Keratinocyte (primary cell): ENCODE data around the gene PTPN5. TPM values are rescaled to one million over a fixed set of nuclear protein-coding genes. Genes with fewer than 3 reads are reported as not detected.

Experiments
- DNase-seq: peaks from one replicate; pipeline ENCODE4 v3.0.0-alpha.2; 2011; ENCODE audit warnings: low read depth, missing footprints, low spot score
- FAIRE-seq: peaks from 2 replicates; lab custom pipeline; 2011; peaks lifted over from hg19 to GRCh38; lab: Jason Lieb, UNC
- H2AFZ ChIP-seq: 2 replicates; pipeline ENCODE4 v1.6.0; 2012; ENCODE audit warnings: low read length, control low read depth, inconsistent platforms; ENCODE audit not compliant: control insufficient read depth
- H3K27ac ChIP-seq: 2 replicates; pipeline ENCODE4 v1.5.1; 2011; ENCODE audit warnings: low read length; ENCODE audit not compliant: control insufficient read depth, insufficient read depth
- H3K27me3 ChIP-seq: 3 replicates; pipeline ENCODE4 v1.6.0; 2011; ENCODE audit warnings: low read length; ENCODE audit not compliant: control insufficient read depth, insufficient read depth; ENCODE audit errors: extremely low read depth
- H3K36me3 ChIP-seq, 2 experiments: 2 replicates in 1 of 2; 3 replicates in 1 of 2; pipeline ENCODE4 v1.5.1; 2011; ENCODE audit warnings: low read length in 2 of 2, mild to moderate bottlenecking in 1 of 2; ENCODE audit not compliant: control insufficient read depth in 2 of 2, insufficient read depth in 2 of 2; ENCODE audit errors: extremely low read depth in 1 of 2
- H3K4me1 ChIP-seq: 3 replicates; pipeline ENCODE4 v1.5.1; 2011; ENCODE audit warnings: low read length; ENCODE audit not compliant: control insufficient read depth, insufficient read depth; ENCODE audit errors: extremely low read depth
- H3K4me2 ChIP-seq: 3 replicates; pipeline ENCODE4 v1.6.0; 2011; ENCODE audit warnings: low read depth, low read length; ENCODE audit not compliant: control insufficient read depth, insufficient read depth; ENCODE audit errors: extremely low read depth
- H3K4me3 ChIP-seq, 3 experiments: fragments of 200-600 bp in 1 of 3; sonication (generic) in 1 of 3; 2 replicates in 2 of 3; 3 replicates in 1 of 3; pipeline ENCODE4 v1.5.1; 2011 to 2016; ENCODE audit warnings: low read length in 3 of 3, mild to moderate bottlenecking in 3 of 3, control low read depth in 2 of 3, inconsistent platforms in 1 of 3, low read depth in 1 of 3, mixed read lengths in 1 of 3, mixed run types in 1 of 3, moderate library complexity in 1 of 3; ENCODE audit not compliant: control insufficient read depth in 2 of 3, insufficient read depth in 2 of 3; ENCODE audit errors: extremely low read depth in 1 of 3
- H3K79me2 ChIP-seq: 2 replicates; pipeline ENCODE4 v1.6.0; 2012; ENCODE audit warnings: low read length; ENCODE audit not compliant: control insufficient read depth, insufficient read depth
- H3K9ac ChIP-seq: 3 replicates; pipeline ENCODE4 v1.6.0; 2011; ENCODE audit warnings: low read length; ENCODE audit not compliant: control insufficient read depth, insufficient read depth; ENCODE audit errors: extremely low read depth
- H3K9me1 ChIP-seq: 3 replicates; pipeline ENCODE4 v1.6.0; 2011; ENCODE audit warnings: low read length; ENCODE audit not compliant: control insufficient read depth, insufficient read depth; ENCODE audit errors: extremely low read depth
- H3K9me3 ChIP-seq: 2 replicates; pipeline ENCODE4 v1.5.1; 2012; ENCODE audit warnings: low read depth, low read length; ENCODE audit not compliant: control insufficient read depth
- H4K20me1 ChIP-seq: 3 replicates; pipeline ENCODE4 v1.6.0; 2011; ENCODE audit warnings: low read length; ENCODE audit not compliant: control insufficient read depth, insufficient read depth; ENCODE audit errors: extremely low read depth
- EZH2 ChIP-seq: IDR thresholded peaks from one replicate; pipeline ENCODE4 v1.6.1; 2012; ENCODE audit warnings: inconsistent platforms, mild to moderate bottlenecking, low read length, moderate library complexity
- dilution Hi-C: fragments of 300-500 bp; cut with MboI; formaldehyde crosslinking; loops from one replicate; pipeline ENCODE4 v1.7.0; 2020; ENCODE audit warnings: low sequenced_read_pairs; ENCODE audit not compliant: extremely low pct_ligation_motif_present
- polyA plus RNA-seq, 5 experiments: library from polyadenylated mRNA; depleted of rRNA in 3 of 5; stranded (reverse) in 3 of 5; stranded (forward) in 1 of 5; unstranded in 1 of 5; fragments of >200 nt; gene quantifications; 1 replicate in 1 of 5; 2 replicates in 3 of 5; 3 replicates in 1 of 5; pipeline versions ENCODE4 v1.2.1 to v1.2.3, GENCODE V29; 2011 to 2012; ENCODE audit warnings: missing spikeins in 2 of 5, low read depth in 1 of 5, low replicate concordance in 1 of 5
- TF ChIP-seq, protein P1 (sequence below), 3 experiments: IDR thresholded peaks in 1 of 3; conservative IDR thresholded peaks in 1 of 3; optimal IDR thresholded peaks in 1 of 3; 2 replicates in 2 of 3; 3 replicates in 1 of 3; pipeline versions ENCODE3 to v1.5.1; 2011; ENCODE audit warnings: low read length in 3 of 3, mild to moderate bottlenecking in 3 of 3, moderate library complexity in 2 of 3, control low read depth in 1 of 3, inconsistent platforms in 1 of 3; ENCODE audit not compliant: insufficient read depth in 2 of 3; ENCODE audit errors: extremely low read depth in 1 of 3

The PTPN5 gene
- polyA plus RNA-seq, 1 donor (not counting 4 experiments of a cell fraction or from before 2014, with no cell fraction given) = not detected

GRCh38 chr11:18722293-18722637 lies 69.3 kb downstream of the PTPN5 start:
- Histone ChIP-seq H3K4me2 (peak overlapping the region; percentile 94), H3K4me3 (peak overlapping the region in 1 of 3 experiments; percentile 64), H2AFZ (no peak overlapping the region), H3K4me1 (peaks cover 23% of the 10 kb centered on the region), H3K9me3 (no peaks in the 10 kb centered on the region), H3K79me2 (no peaks in the 10 kb centered on the region), H3K9ac (no peak overlapping the region), H3K9me1 (no peaks in the 10 kb centered on the region), H3K36me3 (no peaks in the 10 kb centered on the region), H4K20me1 (no peaks in the 10 kb centered on the region), H3K27ac (no peak overlapping the region), H3K27me3 (no peaks in the 10 kb centered on the region)
- DNase-seq (no peak), FAIRE-seq (no peak)
- TF ChIP-seq, protein P1, sequence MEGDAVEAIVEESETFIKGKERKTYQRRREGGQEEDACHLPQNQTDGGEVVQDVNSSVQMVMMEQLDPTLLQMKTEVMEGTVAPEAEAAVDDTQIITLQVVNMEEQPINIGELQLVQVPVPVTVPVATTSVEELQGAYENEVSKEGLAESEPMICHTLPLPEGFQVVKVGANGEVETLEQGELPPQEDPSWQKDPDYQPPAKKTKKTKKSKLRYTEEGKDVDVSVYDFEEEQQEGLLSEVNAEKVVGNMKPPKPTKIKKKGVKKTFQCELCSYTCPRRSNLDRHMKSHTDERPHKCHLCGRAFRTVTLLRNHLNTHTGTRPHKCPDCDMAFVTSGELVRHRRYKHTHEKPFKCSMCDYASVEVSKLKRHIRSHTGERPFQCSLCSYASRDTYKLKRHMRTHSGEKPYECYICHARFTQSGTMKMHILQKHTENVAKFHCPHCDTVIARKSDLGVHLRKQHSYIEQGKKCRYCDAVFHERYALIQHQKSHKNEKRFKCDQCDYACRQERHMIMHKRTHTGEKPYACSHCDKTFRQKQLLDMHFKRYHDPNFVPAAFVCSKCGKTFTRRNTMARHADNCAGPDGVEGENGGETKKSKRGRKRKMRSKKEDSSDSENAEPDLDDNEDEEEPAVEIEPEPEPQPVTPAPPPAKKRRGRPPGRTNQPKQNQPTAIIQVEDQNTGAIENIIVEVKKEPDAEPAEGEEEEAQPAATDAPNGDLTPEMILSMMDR (optimal IDR thresholded peaks at IDR 0.05 in 1 of 3, IDR thresholded peaks at IDR 0.05 in 1 of 3, conservative IDR thresholded peaks at IDR 0.05 in 1 of 3; ENCODE audit: extremely low read depth in 1 of 3, insufficient read depth in 2 of 3, low read length in 3 of 3) = peak in 1 of 3 experiments; percentile 11
- TF ChIP-seq EZH2 = no peak
- dilution Hi-C loops = no loop called here

- Histone ChIP-seq H2AFZ (peak overlapping the region; percentile 94), H3K79me2 (no peaks in the 10 kb centered on the region), H3K9me3 (no peaks in the 10 kb centered on the region), H3K4me2 (peak overlapping the region; percentile 94), H3K36me3 (no peaks in the 10 kb centered on the region), H3K9me1 (no peaks in the 10 kb centered on the region), H4K20me1 (no peaks in the 10 kb centered on the region), H3K27ac (no peak overlapping the region), H3K4me3 (peak overlapping the region; percentile 32 to 64 (median 59)), H3K27me3 (no peaks in the 10 kb centered on the region), H3K9ac (peak overlapping the region; percentile 62), H3K4me1 (peaks cover 23% of the 10 kb centered on the region)
- FAIRE-seq (peak; percentile 29), DNase-seq (no peak)
- TF ChIP-seq, protein P1 (optimal IDR thresholded peaks at IDR 0.05 in 1 of 3, IDR thresholded peaks at IDR 0.05 in 1 of 3, conservative IDR thresholded peaks at IDR 0.05 in 1 of 3; ENCODE audit: extremely low read depth in 1 of 3, insufficient read depth in 2 of 3, low read length in 3 of 3) = peak; percentile 85 to 91 (median 85)
- TF ChIP-seq EZH2 = no peak
- dilution Hi-C loops = no loop called here
These were observed 69.9 kb downstream of the PTPN5 start for GRCh38 chr11:18721561-18722292.
